Measurements from ENCODE around the gene PRXL2A.

DNA sequence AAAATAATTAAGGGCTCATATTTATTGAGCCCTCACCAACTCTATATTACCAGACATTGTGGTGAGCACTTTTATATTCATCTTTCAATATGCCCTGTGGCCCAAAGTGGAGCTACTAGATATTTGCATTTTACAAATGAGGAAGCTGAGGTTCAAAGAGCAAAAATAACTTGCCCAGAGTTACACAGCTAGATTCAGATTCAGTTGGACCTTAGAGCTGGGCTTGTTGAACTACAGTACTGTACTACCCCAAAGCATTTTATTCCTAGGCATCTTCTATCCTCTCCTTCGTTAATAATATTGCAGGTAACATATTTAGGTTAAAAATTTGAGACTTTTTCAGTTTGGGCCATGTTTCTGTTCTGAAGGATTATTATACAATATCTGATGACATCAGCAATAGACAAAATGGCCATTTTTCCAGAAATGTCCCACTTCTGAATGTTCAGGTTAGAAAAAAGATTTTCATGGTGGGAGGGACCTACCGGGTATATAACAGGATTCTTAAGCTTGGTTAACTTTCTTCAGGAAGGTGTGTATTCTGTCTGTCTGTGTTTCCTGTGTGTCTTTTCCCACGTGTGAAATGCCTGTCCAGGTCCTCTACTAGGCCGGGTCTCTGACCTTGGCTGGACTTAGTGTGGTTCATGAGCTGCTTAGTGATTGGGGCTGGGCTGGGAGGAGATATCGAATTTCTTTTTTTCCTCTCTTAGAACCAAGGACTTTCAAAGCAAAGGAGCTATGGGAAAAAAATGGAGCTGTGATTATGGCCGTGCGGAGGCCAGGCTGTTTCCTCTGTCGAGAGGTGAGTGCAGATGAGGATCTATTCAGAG, 13.6 kb downstream of the PRXL2A start:
- no peak for TF ChIP-seq CEBPB (IDR thresholded peaks at IDR 0.05; ENCODE audit: low read depth, low read length)
- no peak for TF ChIP-seq SMC3 (IDR thresholded peaks at IDR 0.05; ENCODE audit: low read depth, low read length)
- TF ChIP-seq CTCF (conservative IDR thresholded peaks at IDR 0.05; ENCODE audit: low read depth, low read length): no peak
- no peak for TF ChIP-seq MAZ (IDR thresholded peaks at IDR 0.05; ENCODE audit: borderline replicate concordance, low read depth, low read length)
- TF ChIP-seq POLR2A (IDR thresholded peaks at IDR 0.05; ENCODE audit: low read depth, low read length): no peak
- no peak for TF ChIP-seq RAD21 (IDR thresholded peaks at IDR 0.05; ENCODE audit: low read length)
- no peak for TF ChIP-seq BHLHE40 (IDR thresholded peaks at IDR 0.05; ENCODE audit: low read depth, low read length)

Data from IMR-90 (cell line).